ENCODE measurements around the gene RNF38. TPM values are rescaled to one million over a fixed set of nuclear protein-coding genes. Genes with fewer than 3 reads are reported as not detected.

Gene RNF38
- total RNA-seq, 4 donors from 2014 or later: 17.3 to 27.0 (median 23.4) TPM

DNA sequence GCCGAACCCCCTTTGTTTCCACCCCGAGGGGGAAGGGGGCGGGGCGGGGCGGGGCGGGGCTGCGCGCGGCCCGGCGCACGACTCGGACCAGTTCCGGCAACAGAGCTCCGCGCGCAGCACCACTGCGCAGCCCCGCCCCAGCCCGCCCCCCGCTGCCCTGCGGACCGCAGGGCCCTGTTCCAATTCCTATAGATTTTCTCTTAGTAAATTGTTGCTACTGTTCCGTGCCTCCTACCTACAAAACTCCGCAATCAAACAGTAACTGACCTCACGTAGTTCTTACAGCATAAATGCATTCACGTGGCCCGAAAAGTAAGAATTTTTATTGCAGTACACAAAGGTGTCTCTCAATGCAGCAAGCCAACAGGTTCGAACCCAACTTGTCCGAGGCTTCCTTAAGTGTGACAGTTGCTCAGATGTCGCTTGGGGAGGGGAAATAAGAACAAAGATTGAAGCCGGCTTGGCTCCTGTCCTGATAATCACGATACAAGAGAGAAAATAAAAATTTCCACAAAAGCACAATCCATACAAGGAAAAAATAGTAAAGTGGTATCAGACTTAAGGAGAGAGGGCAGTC is 1.2 kb upstream of the RNF38 start:
- peak overlapping the region; percentile 64 for H3K4me3 ChIP-seq (ENCODE audit: low read depth, poor library complexity, severe bottlenecking)
- WGBS, 2 donors: 0 to 1% methylated on average over 26 to 33 of the region's 33 CpGs
- intact Hi-C loops (cut with DNase I; ENCODE audit: low total_unique reads): loop anchor here (10.0 kb wide), 1 partner anchor 54 kb away; no protein-coding TSS in a partner anchor
- TF ChIP-seq, protein P1, sequence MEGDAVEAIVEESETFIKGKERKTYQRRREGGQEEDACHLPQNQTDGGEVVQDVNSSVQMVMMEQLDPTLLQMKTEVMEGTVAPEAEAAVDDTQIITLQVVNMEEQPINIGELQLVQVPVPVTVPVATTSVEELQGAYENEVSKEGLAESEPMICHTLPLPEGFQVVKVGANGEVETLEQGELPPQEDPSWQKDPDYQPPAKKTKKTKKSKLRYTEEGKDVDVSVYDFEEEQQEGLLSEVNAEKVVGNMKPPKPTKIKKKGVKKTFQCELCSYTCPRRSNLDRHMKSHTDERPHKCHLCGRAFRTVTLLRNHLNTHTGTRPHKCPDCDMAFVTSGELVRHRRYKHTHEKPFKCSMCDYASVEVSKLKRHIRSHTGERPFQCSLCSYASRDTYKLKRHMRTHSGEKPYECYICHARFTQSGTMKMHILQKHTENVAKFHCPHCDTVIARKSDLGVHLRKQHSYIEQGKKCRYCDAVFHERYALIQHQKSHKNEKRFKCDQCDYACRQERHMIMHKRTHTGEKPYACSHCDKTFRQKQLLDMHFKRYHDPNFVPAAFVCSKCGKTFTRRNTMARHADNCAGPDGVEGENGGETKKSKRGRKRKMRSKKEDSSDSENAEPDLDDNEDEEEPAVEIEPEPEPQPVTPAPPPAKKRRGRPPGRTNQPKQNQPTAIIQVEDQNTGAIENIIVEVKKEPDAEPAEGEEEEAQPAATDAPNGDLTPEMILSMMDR (IDR thresholded peaks at IDR 0.05): no peak
- no peak for TF ChIP-seq POLR2A (IDR thresholded peaks at IDR 0.05)
- no peak for DNase-seq (ENCODE audit: low spot score in 2 of 2)

- WGBS, 2 donors: 0% methylated on average over 33 to 49 of the region's 111 CpGs
- H3K4me3 ChIP-seq (ENCODE audit: low read depth, poor library complexity, severe bottlenecking): peak overlapping the region; percentile 64
- intact Hi-C loops (cut with DNase I; ENCODE audit: low total_unique reads): loop anchor here (10.0 kb wide), 1 partner anchor 54 kb away; no protein-coding TSS in a partner anchor
- no peak for TF ChIP-seq POLR2A (IDR thresholded peaks at IDR 0.05)
- TF ChIP-seq, protein P1 (IDR thresholded peaks at IDR 0.05): no peak
- DNase-seq (ENCODE audit: low spot score in 2 of 2): peak; percentile 81 to 97
These were observed 479 bp upstream of the RNF38 start for GRCh38 chr9:36400332-36401163.

DNA sequence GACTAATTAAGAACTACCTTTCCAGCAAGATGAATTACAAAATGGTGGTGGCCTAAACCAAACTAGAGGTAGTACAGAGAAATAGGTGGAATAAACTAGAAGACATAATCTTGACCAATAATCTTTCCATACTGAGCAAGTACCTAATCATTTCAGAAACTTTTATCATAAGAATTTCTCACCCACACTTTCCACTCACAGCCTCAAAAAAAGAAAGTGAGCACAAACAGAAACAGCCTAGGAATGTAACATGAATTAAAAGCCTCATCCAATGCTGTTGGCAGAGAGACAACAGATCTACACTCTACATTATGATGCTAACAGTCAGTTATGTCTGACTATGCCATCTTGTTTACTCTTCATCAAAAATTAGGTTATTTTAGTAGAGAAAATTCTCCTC is 1.3 kb downstream of the RNF38 start:
- no peak overlapping the region for H3K4me3 ChIP-seq (ENCODE audit: low read depth, poor library complexity, severe bottlenecking)
- intact Hi-C loops (cut with DNase I; ENCODE audit: low total_unique reads): no loop called here
- no peak for TF ChIP-seq POLR2A (IDR thresholded peaks at IDR 0.05)
- TF ChIP-seq, protein P1 (IDR thresholded peaks at IDR 0.05): no peak
- no peak for DNase-seq (ENCODE audit: low spot score in 2 of 2)

DNA sequence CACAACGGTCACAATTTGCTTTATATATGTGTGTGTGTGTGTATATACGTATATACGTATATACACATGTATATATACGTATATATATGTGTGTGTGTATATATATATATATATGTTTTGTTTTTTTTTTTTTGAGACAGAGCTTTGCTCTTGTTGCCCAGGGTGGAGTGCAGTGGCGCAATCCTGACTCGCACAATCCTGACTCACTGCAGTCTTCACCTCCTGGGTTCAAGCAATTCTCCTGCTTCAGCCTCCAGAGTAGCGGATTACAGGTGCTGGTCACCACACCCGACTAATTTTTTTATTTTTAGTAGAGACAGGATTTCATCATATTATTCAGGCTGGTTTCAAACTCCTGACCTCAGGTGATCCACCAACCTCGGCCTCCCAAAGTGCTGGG is 3.1 kb downstream of the RNF38 start:
- no peak overlapping the region for H3K4me3 ChIP-seq (ENCODE audit: low read depth, poor library complexity, severe bottlenecking)
- WGBS, 2 donors: 88% methylated on average over 9 of the region's 9 CpGs
- intact Hi-C loops (cut with DNase I; ENCODE audit: low total_unique reads): no loop called here
- no peak for DNase-seq (ENCODE audit: low spot score in 2 of 2)
- TF ChIP-seq, protein P1 (IDR thresholded peaks at IDR 0.05): no peak

DNA sequence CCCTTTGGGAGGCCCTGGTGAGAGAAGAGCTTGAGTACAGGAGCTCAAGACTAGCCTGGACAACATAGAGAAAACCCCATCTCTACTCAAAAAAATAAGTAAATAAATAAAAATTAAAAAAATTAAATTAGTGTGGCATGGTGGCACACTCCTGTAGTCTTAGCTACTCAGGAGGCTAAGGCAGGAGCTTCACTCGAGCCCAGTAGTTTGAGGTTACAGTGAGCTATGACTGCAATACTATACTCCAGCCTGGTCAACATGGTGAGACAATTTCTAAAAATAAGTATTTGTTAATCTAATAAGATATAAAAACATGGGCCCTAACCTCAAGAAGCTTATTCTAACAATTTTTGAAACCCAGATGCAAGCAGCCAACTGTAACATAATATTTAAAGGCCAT is 7.6 kb downstream of the RNF38 start:
- WGBS, 2 donors: 76 to 94% methylated on average over 1 of the region's 1 CpG
- TF ChIP-seq POLR2A (IDR thresholded peaks at IDR 0.05): no peak
- TF ChIP-seq, protein P1 (IDR thresholded peaks at IDR 0.05): no peak
- no peak overlapping the region for H3K4me3 ChIP-seq (ENCODE audit: low read depth, poor library complexity, severe bottlenecking)
- no peak for DNase-seq (ENCODE audit: low spot score in 2 of 2)
- intact Hi-C loops (cut with DNase I; ENCODE audit: low total_unique reads): no loop called here

All from lower leg skin (tissue), 4 donors.